ENCODE measurements around the gene SYNDIG1L. TPM values are rescaled to one million over a fixed set of nuclear protein-coding genes. Genes with fewer than 3 reads are reported as not detected.
A peak's percentile ranks its signal among the peaks of the same experiment; 100 is the strongest.

The SYNDIG1L gene
- total RNA-seq (under 1 TPM; 0.16 to 0.25 TPM), polyA plus RNA-seq (ENCODE audit: insufficient read depth, low read depth, low replicate concordance) (0.21 TPM)
- long read RNA-seq, donor 1 = 0 reads
- long read RNA-seq, donor 2 = 0 reads

DNA sequence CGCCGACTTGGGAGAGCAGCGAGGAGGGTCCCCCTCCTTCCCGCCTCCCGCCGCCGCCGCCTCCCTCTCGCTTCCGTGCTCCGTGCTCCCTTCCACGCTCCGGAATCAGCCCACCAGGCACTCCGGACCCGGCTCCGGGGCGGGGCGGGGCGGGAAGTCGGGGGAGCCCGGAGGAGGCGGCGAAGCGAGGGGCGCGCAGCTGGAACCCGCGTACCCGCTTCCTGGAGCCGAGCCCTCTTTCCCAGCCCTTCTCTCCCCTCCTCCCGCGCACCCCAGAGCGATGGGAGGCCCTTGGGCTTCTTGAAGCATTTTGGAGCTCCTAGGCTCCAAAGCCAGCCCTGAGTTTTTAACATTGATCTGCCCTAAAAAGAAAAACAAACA, at the start of gene SYNDIG1L:
TSS of gene SYNDIG1L (minus strand) at position 9 of the 381 bp plus-strand sequence. CDS start 16,466 bp downstream, outside the sequence.
- Histone ChIP-seq H3K4me3 (peak within 1 kb of the TSS in 1 of 2 donors; percentile 31), H3K4me1 (peaks cover 3% of the 10 kb centered on the region), H3K9me3 (no peaks in the 10 kb centered on the region), H3K27ac (no peak within 1 kb of the TSS), H3K36me3 (ENCODE audit: low read depth, missing control alignments) (no peaks in the 10 kb centered on the region), H3K27me3 (no peaks in the 10 kb centered on the region)
- 1 to 2% methylated on average over 14 to 27 of the region's 33 CpGs for WGBS, 2 donors
- intact Hi-C loops (cut with DNase I; ENCODE audit: low total_unique reads) = no loop called here
- no peak for DNase-seq
- TF ChIP-seq, protein P1, sequence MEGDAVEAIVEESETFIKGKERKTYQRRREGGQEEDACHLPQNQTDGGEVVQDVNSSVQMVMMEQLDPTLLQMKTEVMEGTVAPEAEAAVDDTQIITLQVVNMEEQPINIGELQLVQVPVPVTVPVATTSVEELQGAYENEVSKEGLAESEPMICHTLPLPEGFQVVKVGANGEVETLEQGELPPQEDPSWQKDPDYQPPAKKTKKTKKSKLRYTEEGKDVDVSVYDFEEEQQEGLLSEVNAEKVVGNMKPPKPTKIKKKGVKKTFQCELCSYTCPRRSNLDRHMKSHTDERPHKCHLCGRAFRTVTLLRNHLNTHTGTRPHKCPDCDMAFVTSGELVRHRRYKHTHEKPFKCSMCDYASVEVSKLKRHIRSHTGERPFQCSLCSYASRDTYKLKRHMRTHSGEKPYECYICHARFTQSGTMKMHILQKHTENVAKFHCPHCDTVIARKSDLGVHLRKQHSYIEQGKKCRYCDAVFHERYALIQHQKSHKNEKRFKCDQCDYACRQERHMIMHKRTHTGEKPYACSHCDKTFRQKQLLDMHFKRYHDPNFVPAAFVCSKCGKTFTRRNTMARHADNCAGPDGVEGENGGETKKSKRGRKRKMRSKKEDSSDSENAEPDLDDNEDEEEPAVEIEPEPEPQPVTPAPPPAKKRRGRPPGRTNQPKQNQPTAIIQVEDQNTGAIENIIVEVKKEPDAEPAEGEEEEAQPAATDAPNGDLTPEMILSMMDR (IDR thresholded peaks at IDR 0.05) = no peak
- TF ChIP-seq POLR2A (IDR thresholded peaks at IDR 0.05) = no peak

DNA sequence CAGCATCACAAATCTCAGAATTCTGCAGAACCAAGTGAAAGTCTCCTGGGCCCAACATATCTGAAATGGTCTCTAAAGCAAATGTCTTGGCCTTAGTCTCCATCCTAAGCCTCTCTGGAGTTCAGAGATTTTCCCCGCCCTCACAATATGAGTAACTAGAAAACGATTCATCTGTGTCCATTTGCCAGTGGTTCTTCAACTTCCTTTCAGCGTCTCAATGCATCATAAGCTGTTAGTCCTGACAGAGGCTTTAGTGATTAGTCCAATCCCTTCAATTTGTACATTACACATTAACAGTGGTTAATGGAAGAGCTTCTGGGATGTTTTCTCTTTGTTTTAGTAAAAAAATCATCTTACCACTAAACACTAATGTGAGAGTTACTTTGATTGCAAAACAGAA, 49.7 kb upstream of the SYNDIG1L start:
- DNase-seq = no peak
- TF ChIP-seq, protein P1 (IDR thresholded peaks at IDR 0.05) = no peak
- TF ChIP-seq POLR2A (IDR thresholded peaks at IDR 0.05) = no peak
- H3K36me3 ChIP-seq (ENCODE audit: low read depth, missing control alignments) = no peaks in the 10 kb centered on the region
- 58 to 76% methylated on average over 3 of the region's 3 CpGs for WGBS, 2 donors
- peaks cover 16% of the 10 kb centered on the region for H3K4me1 ChIP-seq
- no peaks in the 10 kb centered on the region for H3K9me3 ChIP-seq
- H3K27ac ChIP-seq = no peak overlapping the region
- no peak overlapping the region for H3K4me3 ChIP-seq
- H3K27me3 ChIP-seq = no peaks in the 10 kb centered on the region
- intact Hi-C loops (cut with DNase I; ENCODE audit: low total_unique reads) = loop anchor here (10.0 kb wide), 1 partner anchor 111 kb away; no protein-coding TSS in a partner anchor

DNA sequence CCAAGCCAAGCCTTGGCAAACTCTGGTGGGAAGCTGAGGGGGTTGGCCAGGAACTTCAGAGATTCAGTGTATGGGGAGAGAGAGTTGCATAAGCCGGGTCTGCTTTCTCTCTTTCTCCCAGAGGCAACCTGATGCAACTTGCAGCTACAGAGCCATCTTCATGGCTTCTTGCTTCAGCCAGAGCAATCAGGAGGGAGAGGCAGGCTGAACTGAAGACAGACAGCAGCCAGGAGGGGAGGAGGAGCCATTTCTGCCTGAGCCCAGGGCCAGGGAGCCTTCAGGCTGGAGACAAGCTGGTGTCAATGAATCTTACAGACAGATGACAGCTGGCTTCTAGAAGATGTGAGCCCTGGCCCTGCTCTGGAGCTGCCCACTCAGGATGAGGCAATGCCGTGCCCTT, 48.4 kb upstream of the SYNDIG1L start:
- peaks cover 28% of the 10 kb centered on the region for H3K4me1 ChIP-seq
- H3K27me3 ChIP-seq = no peaks in the 10 kb centered on the region
- no peak overlapping the region for H3K4me3 ChIP-seq
- no peak for TF ChIP-seq POLR2A (IDR thresholded peaks at IDR 0.05)
- TF ChIP-seq, protein P1 (IDR thresholded peaks at IDR 0.05) = no peak
- no peak for DNase-seq
- H3K36me3 ChIP-seq (ENCODE audit: low read depth, missing control alignments) = no peaks in the 10 kb centered on the region
- intact Hi-C loops (cut with DNase I; ENCODE audit: low total_unique reads) = loop anchor here (10.0 kb wide), 1 partner anchor 110 kb away; no protein-coding TSS in a partner anchor
- H3K27ac ChIP-seq = no peak overlapping the region
- H3K9me3 ChIP-seq = no peaks in the 10 kb centered on the region
- 98 to 100% methylated on average over 1 to 2 of the region's 2 CpGs for WGBS, 2 donors

DNA sequence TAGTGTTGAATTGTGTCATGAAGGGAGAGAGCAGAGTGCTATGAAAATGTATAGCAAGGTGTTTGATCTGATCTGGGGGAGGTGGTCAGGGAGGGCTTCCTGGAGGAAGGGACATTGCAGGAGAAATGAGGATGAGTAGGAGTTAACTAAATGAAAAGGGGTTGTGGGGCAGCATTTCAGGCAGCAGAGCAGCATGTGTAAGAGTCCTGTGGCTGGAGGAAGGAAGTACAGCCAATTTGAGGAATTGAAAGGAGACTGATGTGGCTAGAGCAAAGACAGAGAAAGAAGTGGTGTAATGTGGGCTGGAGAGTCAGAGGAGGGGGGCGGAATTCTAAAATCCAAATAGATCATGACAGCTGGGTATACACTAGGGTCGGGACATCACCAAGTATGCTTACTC, 46.6 kb upstream of the SYNDIG1L start:
- TF ChIP-seq, protein P1 (IDR thresholded peaks at IDR 0.05) = no peak
- TF ChIP-seq POLR2A (IDR thresholded peaks at IDR 0.05) = no peak
- no peak overlapping the region for H3K4me3 ChIP-seq
- no peaks in the 10 kb centered on the region for H3K9me3 ChIP-seq
- intact Hi-C loops (cut with DNase I; ENCODE audit: low total_unique reads) = loop anchor here (10.0 kb wide), 1 partner anchor 108 kb away; no protein-coding TSS in a partner anchor
- 88 to 89% methylated on average over 2 of the region's 2 CpGs for WGBS, 2 donors
- H3K27ac ChIP-seq = no peak overlapping the region
- DNase-seq = no peak
- no peaks in the 10 kb centered on the region for H3K36me3 ChIP-seq (ENCODE audit: low read depth, missing control alignments)
- peaks cover 37% of the 10 kb centered on the region for H3K4me1 ChIP-seq
- H3K27me3 ChIP-seq = no peaks in the 10 kb centered on the region

Data from testis (tissue), 5 donors.